Neural cell (in vitro differentiated cells): ENCODE measurements around the gene RTL1.

Source experiments
- EZH2 ChIP-seq: fragments of 200-600, 300-800 bp; shearing (Covaris generic), sonication (generic); IDR thresholded peaks from 2 replicates; pipeline ENCODE4 v1.6.1; 2014; ENCODE audit warnings: antibody characterized with exemption, low read length, borderline replicate concordance, mild to moderate bottlenecking; ENCODE audit not compliant: insufficient read depth, poor library complexity, severe bottlenecking
- POLR2AphosphoS5 ChIP-seq: IDR thresholded peaks from 2 replicates; pipeline ENCODE4 v1.6.1; 2012
- TAF1 ChIP-seq: IDR thresholded peaks from 2 replicates; pipeline ENCODE4 v1.6.1; 2012; ENCODE audit warnings: low read depth

- TF ChIP-seq EZH2 (no peak), TAF1 (no peak), POLR2AphosphoS5 (no peak)
These were observed 13.3 kb downstream of the RTL1 start for GRCh38 chr14:100890061-100890850.
